ENCODE measurements around the gene SH3BP4. TPM values are rescaled to one million over a fixed set of nuclear protein-coding genes. Genes with fewer than 3 reads are reported as not detected.

The SH3BP4 gene
- total and polyA plus RNA-seq, 10 of the 15 experiments (the other 5 are each of a cell fraction or from before 2014, with no cell fraction given), result 0.03 to 0.36 TPM; not detected in 8

DNA sequence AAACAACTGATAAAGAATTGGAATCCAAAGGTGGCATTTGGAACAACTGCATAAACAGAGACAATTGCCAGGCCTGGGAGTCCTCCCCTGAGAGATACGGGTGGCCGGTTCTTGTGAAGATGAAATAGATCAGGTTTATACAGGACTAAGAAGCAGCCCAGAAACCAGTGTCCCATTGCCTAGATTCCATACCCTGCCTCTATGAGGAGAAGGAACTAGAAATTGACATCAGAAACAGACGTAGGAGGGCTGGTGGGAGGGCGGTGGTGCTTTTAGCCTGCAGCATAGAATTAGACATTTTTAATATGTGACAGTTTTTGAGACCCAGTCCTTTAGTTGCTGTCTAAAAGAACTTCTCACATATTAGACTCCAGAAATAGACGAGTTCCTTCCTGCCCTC, 11.8 kb upstream of the SH3BP4 start:
- no peak overlapping the region for H3K9ac ChIP-seq (ENCODE audit: control insufficient read depth, insufficient read depth, low read length)
- H3K4me1 ChIP-seq (ENCODE audit: control insufficient read depth, insufficient read depth, low read length), result no peaks in the 10 kb centered on the region
- no peak for FAIRE-seq
- ChIA-PET RAD21 (ENCODE audit: unreplicated experiment) (no interaction called here), SMC1A (ENCODE audit: uncharacterized antibody, unreplicated experiment) (no interaction called here), POLR2A (no interaction called here), CTCF (no interaction called here)
- H2AFZ ChIP-seq (ENCODE audit: control insufficient read depth, low read depth, low read length), result no peak overlapping the region
- H3K27ac ChIP-seq (ENCODE audit: control insufficient read depth, insufficient read depth), result no peak overlapping the region
- no peaks in the 10 kb centered on the region for H3K9me3 ChIP-seq (replicated peaks; ENCODE audit: control insufficient read depth, insufficient read depth, low read length)
- no peak for ATAC-seq
- H3K36me3 ChIP-seq (ENCODE audit: control insufficient read depth in 2 of 2, insufficient read depth in 2 of 2, low read length in 1 of 2), result no peaks in the 10 kb centered on the region
- no peak for DNase-seq (ENCODE audit: low read depth, low spot score)
- no peak overlapping the region for H3K4me2 ChIP-seq (ENCODE audit: control insufficient read depth, insufficient read depth)
- no peaks in the 10 kb centered on the region for H3K79me2 ChIP-seq (ENCODE audit: control insufficient read depth, insufficient read depth, low read length)
- 40% methylated on average over 5 of the region's 5 CpGs for WGBS (ENCODE audit: insufficient coverage, insufficient replicate concordance, low lambda C conversion rate, missing lambda C conversion rate)
- no peaks in the 10 kb centered on the region for H3K27me3 ChIP-seq (replicated peaks in 1 of 2; ENCODE audit: control insufficient read depth in 2 of 2, insufficient read depth in 2 of 2, low read length in 1 of 2)
- intact Hi-C loops (cut with micrococcal nuclease; ENCODE audit: unreplicated experiment), result no loop called here
- H3K4me3 ChIP-seq, result no peak overlapping the region
- in situ Hi-C loops (cut with MboI), result no loop called here
- no TSS peak for BruUV-seq (replicated peaks)
- H4K20me1 ChIP-seq (ENCODE audit: control insufficient read depth, insufficient read depth), result no peaks in the 10 kb centered on the region
- TF ChIP-seq ZNF622 (IDR thresholded peaks at IDR 0.05) (no peak), TCF7 (IDR thresholded peaks at IDR 0.05; ENCODE audit: borderline replicate concordance) (no peak), CHD2 (IDR thresholded peaks at IDR 0.05; ENCODE audit: borderline replicate concordance, low read depth, low read length) (no peak), PAX5 (IDR thresholded peaks at IDR 0.05; ENCODE audit: borderline replicate concordance, low read depth, low read length) (no peak), HDGF (IDR thresholded peaks at IDR 0.05) (no peak), YBX1 (IDR thresholded peaks at IDR 0.05) (no peak), EP300 (IDR thresholded peaks at IDR 0.05; ENCODE audit: borderline replicate concordance in 1 of 2, control insufficient read depth in 1 of 2, low read depth in 2 of 2, low read length in 2 of 2) (no peak), HDAC2 (IDR thresholded peaks at IDR 0.05) (no peak)
- TF ChIP-seq, protein P1, sequence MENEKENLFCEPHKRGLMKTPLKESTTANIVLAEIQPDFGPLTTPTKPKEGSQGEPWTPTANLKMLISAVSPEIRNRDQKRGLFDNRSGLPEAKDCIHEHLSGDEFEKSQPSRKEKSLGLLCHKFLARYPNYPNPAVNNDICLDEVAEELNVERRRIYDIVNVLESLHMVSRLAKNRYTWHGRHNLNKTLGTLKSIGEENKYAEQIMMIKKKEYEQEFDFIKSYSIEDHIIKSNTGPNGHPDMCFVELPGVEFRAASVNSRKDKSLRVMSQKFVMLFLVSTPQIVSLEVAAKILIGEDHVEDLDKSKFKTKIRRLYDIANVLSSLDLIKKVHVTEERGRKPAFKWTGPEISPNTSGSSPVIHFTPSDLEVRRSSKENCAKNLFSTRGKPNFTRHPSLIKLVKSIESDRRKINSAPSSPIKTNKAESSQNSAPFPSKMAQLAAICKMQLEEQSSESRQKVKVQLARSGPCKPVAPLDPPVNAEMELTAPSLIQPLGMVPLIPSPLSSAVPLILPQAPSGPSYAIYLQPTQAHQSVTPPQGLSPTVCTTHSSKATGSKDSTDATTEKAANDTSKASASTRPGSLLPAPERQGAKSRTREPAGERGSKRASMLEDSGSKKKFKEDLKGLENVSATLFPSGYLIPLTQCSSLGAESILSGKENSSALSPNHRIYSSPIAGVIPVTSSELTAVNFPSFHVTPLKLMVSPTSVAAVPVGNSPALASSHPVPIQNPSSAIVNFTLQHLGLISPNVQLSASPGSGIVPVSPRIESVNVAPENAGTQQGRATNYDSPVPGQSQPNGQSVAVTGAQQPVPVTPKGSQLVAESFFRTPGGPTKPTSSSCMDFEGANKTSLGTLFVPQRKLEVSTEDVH (IDR thresholded peaks at IDR 0.05; ENCODE audit: low read depth, partially characterized antibody), result no peak
- TF ChIP-seq, protein P2, sequence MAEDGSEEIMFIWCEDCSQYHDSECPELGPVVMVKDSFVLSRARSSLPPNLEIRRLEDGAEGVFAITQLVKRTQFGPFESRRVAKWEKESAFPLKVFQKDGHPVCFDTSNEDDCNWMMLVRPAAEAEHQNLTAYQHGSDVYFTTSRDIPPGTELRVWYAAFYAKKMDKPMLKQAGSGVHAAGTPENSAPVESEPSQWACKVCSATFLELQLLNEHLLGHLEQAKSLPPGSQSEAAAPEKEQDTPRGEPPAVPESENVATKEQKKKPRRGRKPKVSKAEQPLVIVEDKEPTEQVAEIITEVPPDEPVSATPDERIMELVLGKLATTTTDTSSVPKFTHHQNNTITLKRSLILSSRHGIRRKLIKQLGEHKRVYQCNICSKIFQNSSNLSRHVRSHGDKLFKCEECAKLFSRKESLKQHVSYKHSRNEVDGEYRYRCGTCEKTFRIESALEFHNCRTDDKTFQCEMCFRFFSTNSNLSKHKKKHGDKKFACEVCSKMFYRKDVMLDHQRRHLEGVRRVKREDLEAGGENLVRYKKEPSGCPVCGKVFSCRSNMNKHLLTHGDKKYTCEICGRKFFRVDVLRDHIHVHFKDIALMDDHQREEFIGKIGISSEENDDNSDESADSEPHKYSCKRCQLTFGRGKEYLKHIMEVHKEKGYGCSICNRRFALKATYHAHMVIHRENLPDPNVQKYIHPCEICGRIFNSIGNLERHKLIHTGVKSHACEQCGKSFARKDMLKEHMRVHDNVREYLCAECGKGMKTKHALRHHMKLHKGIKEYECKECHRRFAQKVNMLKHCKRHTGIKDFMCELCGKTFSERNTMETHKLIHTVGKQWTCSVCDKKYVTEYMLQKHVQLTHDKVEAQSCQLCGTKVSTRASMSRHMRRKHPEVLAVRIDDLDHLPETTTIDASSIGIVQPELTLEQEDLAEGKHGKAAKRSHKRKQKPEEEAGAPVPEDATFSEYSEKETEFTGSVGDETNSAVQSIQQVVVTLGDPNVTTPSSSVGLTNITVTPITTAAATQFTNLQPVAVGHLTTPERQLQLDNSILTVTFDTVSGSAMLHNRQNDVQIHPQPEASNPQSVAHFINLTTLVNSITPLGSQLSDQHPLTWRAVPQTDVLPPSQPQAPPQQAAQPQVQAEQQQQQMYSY (CRISPR knock-in tag; IDR thresholded peaks at IDR 0.05), result no peak
- TF ChIP-seq, protein P3, sequence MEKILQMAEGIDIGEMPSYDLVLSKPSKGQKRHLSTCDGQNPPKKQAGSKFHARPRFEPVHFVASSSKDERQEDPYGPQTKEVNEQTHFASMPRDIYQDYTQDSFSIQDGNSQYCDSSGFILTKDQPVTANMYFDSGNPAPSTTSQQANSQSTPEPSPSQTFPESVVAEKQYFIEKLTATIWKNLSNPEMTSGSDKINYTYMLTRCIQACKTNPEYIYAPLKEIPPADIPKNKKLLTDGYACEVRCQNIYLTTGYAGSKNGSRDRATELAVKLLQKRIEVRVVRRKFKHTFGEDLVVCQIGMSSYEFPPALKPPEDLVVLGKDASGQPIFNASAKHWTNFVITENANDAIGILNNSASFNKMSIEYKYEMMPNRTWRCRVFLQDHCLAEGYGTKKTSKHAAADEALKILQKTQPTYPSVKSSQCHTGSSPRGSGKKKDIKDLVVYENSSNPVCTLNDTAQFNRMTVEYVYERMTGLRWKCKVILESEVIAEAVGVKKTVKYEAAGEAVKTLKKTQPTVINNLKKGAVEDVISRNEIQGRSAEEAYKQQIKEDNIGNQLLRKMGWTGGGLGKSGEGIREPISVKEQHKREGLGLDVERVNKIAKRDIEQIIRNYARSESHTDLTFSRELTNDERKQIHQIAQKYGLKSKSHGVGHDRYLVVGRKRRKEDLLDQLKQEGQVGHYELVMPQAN (conservative IDR thresholded peaks at IDR 0.05), result no peak
- TF ChIP-seq, protein P4, sequence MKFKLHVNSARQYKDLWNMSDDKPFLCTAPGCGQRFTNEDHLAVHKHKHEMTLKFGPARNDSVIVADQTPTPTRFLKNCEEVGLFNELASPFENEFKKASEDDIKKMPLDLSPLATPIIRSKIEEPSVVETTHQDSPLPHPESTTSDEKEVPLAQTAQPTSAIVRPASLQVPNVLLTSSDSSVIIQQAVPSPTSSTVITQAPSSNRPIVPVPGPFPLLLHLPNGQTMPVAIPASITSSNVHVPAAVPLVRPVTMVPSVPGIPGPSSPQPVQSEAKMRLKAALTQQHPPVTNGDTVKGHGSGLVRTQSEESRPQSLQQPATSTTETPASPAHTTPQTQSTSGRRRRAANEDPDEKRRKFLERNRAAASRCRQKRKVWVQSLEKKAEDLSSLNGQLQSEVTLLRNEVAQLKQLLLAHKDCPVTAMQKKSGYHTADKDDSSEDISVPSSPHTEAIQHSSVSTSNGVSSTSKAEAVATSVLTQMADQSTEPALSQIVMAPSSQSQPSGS (IDR thresholded peaks at IDR 0.05; ENCODE audit: low read length), result no peak
- TF ChIP-seq, protein P5, sequence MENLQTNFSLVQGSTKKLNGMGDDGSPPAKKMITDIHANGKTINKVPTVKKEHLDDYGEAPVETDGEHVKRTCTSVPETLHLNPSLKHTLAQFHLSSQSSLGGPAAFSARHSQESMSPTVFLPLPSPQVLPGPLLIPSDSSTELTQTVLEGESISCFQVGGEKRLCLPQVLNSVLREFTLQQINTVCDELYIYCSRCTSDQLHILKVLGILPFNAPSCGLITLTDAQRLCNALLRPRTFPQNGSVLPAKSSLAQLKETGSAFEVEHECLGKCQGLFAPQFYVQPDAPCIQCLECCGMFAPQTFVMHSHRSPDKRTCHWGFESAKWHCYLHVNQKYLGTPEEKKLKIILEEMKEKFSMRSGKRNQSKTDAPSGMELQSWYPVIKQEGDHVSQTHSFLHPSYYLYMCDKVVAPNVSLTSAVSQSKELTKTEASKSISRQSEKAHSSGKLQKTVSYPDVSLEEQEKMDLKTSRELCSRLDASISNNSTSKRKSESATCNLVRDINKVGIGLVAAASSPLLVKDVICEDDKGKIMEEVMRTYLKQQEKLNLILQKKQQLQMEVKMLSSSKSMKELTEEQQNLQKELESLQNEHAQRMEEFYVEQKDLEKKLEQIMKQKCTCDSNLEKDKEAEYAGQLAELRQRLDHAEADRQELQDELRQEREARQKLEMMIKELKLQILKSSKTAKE (IDR thresholded peaks at IDR 0.05; ENCODE audit: low read depth, poor library complexity, severe bottlenecking), result no peak

Measured in GM12878 (cell line).